ENCODE results near the gene UNC50. TPM values are rescaled to one million over a fixed set of nuclear protein-coding genes. Genes with fewer than 3 reads are reported as not detected.

UNC50 gene
- total and polyA plus RNA-seq, 12 donors, result 43.5 to 75.1 (median 55.1) TPM

- no peaks in the 10 kb centered on the region for H3K9me3 ChIP-seq (replicated peaks in 1 of 3)
- no peaks in the 10 kb centered on the region for H3K27me3 ChIP-seq
- H3K4me3 ChIP-seq, result no peak overlapping the region
- H3K36me3 ChIP-seq (replicated peaks in 1 of 2), result peaks cover 0 to 44% of the 10 kb centered on the region in 2 donors
- H3K4me1 ChIP-seq (replicated peaks in 1 of 2), result peaks cover 24 to 32% of the 10 kb centered on the region in 2 donors
- 76 to 100% (median 92%) methylated on average over 3 of the region's 3 CpGs for WGBS, 4 donors
- TF ChIP-seq POLR2A (IDR thresholded peaks at IDR 0.05) (no peak), CTCF (IDR thresholded peaks at IDR 0.05) (no peak)
- H3K27ac ChIP-seq, result peak overlapping the region in 3 of 5 donors; percentile 79 to 91 (median 88)
- no peak for DNase-seq
- intact Hi-C loops (cut with DNase I), result no loop called here
These were observed 48.8 kb upstream of the UNC50 start for GRCh38 chr2:98559581-98559980.

GRCh38 chr2:98560256-98560771 is 48.1 kb upstream of the UNC50 start:
- Histone ChIP-seq H3K4me3 (no peak overlapping the region), H3K9me3 (replicated peaks in 1 of 3) (no peaks in the 10 kb centered on the region), H3K4me1 (replicated peaks in 1 of 2) (peaks cover 27 to 33% of the 10 kb centered on the region in 2 donors), H3K27me3 (no peaks in the 10 kb centered on the region), H3K27ac (peak overlapping the region; percentile 14 to 91 (median 79)), H3K36me3 (replicated peaks in 1 of 2) (peaks cover 0 to 44% of the 10 kb centered on the region in 2 donors)
- TF ChIP-seq POLR2A (IDR thresholded peaks at IDR 0.05), result peak in 1 of 2 donors; percentile 66
- no peak for TF ChIP-seq CTCF (IDR thresholded peaks at IDR 0.05)
- intact Hi-C loops (cut with DNase I), result loop anchor here in 1 of 2 donors (10.0 kb wide), 1 partner anchor 146 kb away; no protein-coding TSS in a partner anchor
- DNase-seq, result peak; percentile 74 to 91 (median 87)
- WGBS, 4 donors, result 46 to 55% (median 50%) methylated on average over 5 to 9 of the region's 9 CpGs

GRCh38 chr2:98561018-98561417 is 47.4 kb upstream of the UNC50 start:
- H3K4me1 ChIP-seq (replicated peaks in 1 of 2), result peaks cover 33 to 40% of the 10 kb centered on the region in 2 donors
- peak overlapping the region; percentile 14 to 91 (median 79) for H3K27ac ChIP-seq
- H3K4me3 ChIP-seq, result no peak overlapping the region
- WGBS, 4 donors, result 92 to 95% (median 94%) methylated on average over 9 of the region's 9 CpGs
- intact Hi-C loops (cut with DNase I), result loop anchor here in 1 of 2 donors (10.0 kb wide), 1 partner anchor 146 kb away; no protein-coding TSS in a partner anchor
- TF ChIP-seq POLR2A (IDR thresholded peaks at IDR 0.05), result no peak
- TF ChIP-seq CTCF (IDR thresholded peaks at IDR 0.05), result no peak
- H3K36me3 ChIP-seq (replicated peaks in 1 of 2), result peaks cover 0 to 44% of the 10 kb centered on the region in 2 donors
- no peak for DNase-seq
- no peaks in the 10 kb centered on the region for H3K27me3 ChIP-seq
- no peaks in the 10 kb centered on the region for H3K9me3 ChIP-seq (replicated peaks in 1 of 3)

GRCh38 chr2:98561902-98562695 is 46.3 kb upstream of the UNC50 start:
- H3K36me3 ChIP-seq (replicated peaks in 1 of 2), result peaks cover 0 to 47% of the 10 kb centered on the region in 2 donors

More at GRCh38 chr2:98561902-98562695, 46.3 kb upstream of the UNC50 start:
- Histone ChIP-seq H3K4me1 (replicated peaks in 1 of 2) (peaks cover 33 to 40% of the 10 kb centered on the region in 2 donors), H3K27me3 (no peaks in the 10 kb centered on the region), H3K27ac (peak overlapping the region; percentile 31 to 91 (median 88)), H3K4me3 (no peak overlapping the region), H3K9me3 (replicated peaks in 1 of 3) (no peaks in the 10 kb centered on the region)
- 42 to 55% (median 46%) methylated on average over 11 to 13 of the region's 13 CpGs for WGBS, 4 donors
- intact Hi-C loops (cut with DNase I), result loop anchor here in 1 of 2 donors (10.0 kb wide), 1 partner anchor 147 kb away; no protein-coding TSS in a partner anchor
- peak; percentile 47 to 81 (median 65) for DNase-seq
- TF ChIP-seq POLR2A (IDR thresholded peaks at IDR 0.05) (peak in 1 of 2 donors; percentile 45), CTCF (IDR thresholded peaks at IDR 0.05) (no peak)
